GM19455 (cell line): ENCODE measurements around the gene ZFR2.
A peak's percentile ranks its signal among the peaks of the same experiment; 100 is the strongest.
"Not testable (repeated sequence)": the region's sequence is repeated elsewhere in the genome, so short reads cannot be mapped to it uniquely, and the experiment has no call there.

ENCODE experiments used
- ATAC-seq: cut with Tn5 transposase; IDR thresholded peaks from one replicate; pipeline ENCODE4 v1.9.1; 2021; ENCODE audit not compliant: unreplicated experiment

The ZFR2 gene

GRCh38 chr19:3774621-3775373 is 94.0 kb downstream of the ZFR2 start:
- ATAC-seq, result no peak

DNA sequence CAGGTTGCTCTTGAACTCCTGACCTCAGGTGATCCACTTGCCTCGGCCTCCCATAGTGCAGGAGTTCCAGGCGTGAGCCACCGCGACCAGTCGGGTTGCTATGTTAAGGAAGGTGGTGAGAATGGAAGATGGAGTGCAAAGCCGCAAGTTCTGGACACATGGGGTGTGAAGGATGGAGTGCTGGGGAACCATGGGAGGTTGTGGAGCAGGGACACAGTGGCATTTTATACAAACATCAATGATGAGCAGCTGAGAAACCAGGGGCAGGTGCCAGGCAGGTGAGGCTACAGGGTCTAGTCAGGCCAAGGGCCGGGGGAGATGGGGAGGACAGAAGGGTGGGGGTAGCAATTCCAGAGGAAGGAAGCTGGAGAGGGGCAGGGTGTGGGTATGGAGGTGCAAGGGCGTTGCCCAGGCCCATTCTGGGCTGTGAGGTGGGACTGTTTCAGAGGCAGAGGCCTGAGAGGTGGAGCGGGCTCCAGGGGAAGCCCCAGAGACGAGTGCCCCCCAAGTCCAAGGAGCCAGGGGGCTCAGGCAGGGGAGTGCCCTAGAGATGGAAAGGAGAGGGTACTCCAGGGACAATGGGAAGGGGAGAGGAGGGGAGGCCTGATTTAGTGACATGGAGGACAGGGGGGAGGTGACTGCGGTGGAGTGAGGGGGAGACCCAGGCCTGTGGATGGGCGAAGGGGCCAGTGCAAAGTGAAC is 94.9 kb downstream of the ZFR2 start:
- no peak for ATAC-seq

DNA sequence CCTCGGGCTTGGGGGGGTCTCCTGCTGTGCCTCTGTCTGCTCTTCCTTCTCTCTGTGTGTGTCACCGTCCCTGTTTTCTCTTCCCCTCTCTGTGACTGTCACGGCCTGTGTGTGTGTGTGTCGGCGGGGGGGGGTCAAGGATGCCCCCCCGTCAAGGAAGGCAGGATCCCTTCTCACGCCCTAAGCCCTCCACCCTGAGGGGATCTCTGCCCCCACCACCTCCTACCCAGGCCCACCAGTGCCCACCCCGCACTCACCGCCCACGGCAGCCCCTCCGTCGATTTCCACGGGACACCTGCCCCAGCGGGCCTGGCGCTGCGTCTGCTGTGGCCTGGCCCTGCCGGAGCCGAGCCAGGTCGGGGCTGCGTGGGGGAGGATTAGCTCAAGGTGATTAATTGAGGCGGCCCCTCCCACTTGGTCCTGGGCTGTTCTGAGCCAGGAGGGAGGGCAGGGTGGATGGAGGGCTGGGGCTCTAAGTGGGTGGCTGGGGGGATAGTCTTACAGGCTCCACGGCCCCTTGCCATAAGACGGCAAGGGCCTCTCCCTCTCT is 96.9 kb downstream of the ZFR2 start, which contains the start of gene RAX2:
Gene RAX2, minus strand, starts transcription at position 323 of the 550 bp plus-strand sequence. CDS start 486 bp downstream, outside the sequence.
- ATAC-seq, result no peak

DNA sequence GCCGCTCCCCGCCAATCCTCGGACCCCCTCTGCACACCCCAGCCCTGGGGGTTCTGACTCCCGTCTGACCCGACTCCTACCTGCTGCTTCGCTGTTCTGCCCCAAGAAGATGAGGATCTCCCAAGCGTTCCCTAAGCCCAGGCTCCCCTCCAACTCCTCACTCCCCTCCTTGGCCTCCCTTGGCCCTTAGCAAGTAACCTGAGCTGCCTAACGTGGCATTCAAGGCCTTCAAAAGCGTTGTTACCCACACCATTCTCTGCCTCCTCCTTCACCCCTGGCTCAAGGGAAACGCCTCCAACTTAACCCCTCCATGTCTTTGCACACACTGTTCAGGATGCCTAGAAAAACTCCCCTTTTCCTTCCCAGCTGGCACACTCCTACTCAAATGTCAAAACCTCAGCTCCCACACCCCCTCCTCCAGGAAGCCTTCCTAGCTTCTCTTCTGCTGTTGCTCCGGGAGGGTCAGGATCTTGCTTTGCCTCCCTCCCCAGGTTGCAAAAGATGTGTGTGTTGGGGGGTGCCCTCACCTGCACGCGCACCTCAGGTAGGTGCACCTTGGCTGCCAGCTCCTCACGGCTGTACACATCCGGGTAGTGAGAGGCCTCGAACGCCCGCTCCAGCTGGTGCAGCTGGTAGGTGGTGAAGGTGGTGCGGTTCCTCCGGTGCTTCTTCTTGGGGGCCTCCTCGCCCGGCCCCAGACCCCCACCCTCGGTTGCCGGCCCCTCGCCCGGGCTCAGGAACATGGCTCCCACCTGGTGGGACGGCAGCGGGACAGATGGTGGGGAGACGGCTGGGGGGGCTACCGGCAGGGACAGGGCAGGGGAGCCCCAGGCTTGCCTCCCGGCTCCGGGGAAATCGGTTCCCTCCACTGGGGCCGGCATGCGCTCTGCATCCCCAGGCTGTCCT is 97.6 kb downstream of the ZFR2 start:
- ATAC-seq, result no peak

DNA sequence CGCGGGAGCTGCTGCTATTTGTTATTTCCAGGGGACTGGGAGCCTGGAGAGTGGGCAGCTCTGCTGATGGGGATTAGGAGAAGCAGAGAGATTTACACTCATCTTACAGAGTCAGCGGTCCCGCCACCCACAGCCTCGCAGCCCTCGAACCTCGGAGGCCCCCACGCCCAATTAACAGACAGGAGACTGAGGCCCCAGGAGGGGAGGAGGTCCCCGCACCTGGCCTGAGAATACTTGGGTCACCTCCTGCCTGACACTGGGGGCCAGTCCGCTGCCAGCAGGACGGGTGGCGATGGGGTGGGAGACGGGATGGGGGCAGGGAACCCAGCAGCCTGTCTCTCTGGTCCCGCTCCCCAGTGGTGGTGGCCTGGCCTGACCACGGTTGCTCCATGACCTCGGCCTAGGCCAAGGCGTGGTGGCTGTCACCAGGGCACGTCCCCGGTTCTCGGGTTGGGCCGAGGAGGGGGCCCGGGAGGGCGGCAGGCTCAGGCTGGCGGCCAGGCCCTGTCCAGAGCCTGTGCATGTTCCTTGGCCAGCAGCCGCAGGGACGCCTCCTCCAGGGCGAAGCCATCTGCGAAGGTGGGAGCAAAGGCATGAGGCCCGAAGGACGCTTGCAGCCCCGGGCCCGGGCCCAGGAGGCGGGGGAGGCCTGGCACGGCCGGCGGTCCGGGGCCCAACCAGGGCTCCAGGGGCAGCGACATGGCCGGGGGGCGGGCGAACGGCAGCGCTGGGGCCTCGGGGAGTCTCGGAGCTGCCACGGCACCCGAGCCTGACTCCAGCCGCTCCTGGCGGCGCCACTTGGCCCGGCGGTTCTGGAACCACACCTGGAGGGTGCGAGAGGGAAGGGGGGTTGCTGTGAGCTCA is 98.5 kb downstream of the ZFR2 start:
- ATAC-seq, result no peak

GRCh38 chr19:3769494-3769893 is 99.3 kb downstream of the ZFR2 start:
- no peak for ATAC-seq

GRCh38 chr19:3768748-3769099 is 100.1 kb downstream of the ZFR2 start:
- ATAC-seq, result no peak

- no peak for ATAC-seq
Observed at GRCh38 chr19:3768015-3768747, 100.7 kb downstream of the ZFR2 start.

DNA sequence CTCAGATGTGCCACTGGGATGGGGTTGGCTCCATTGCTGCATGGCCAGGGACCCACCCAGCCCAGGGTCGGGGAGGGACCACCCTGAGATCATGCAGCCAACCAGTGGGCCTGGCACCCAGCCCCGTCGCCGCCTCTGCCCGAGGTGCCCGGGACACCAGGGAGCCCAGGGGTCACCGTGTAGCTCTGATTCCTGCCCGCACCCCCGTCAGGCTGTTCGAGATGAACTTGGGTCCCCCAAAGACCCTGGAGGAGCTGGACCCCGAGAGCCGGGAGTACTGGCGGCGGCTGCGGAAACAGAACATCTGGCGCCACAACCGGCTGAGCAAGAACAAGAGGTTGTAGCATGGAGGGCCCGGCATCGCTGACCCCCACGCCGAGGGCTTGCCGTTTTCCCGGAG is 101.8 kb downstream of the ZFR2 start:
- ATAC-seq, result no peak

GRCh38 chr19:3766520-3766919 is 102.3 kb downstream of the ZFR2 start:
- no peak for ATAC-seq

GRCh38 chr19:3765757-3766156 is 103.1 kb downstream of the ZFR2 start:
- not testable (repeated sequence) for ATAC-seq

GRCh38 chr19:3765121-3765520 is 103.7 kb downstream of the ZFR2 start:
- ATAC-seq, result no peak

- peak; percentile 70 for ATAC-seq
Observed at GRCh38 chr19:3762501-3763459, 106.1 kb downstream of the ZFR2 start, which contains the start of gene MRPL54. TSS of gene MRPL54 (plus strand) at chr19:3762682. CDS start at chr19:3762701, 19 bp downstream.

GRCh38 chr19:3762130-3762473 is 106.7 kb downstream of the ZFR2 start:
- ATAC-seq, result no peak

GRCh38 chr19:3761382-3762129 is 107.3 kb downstream of the ZFR2 start, which contains the start of gene APBA3:
TSS of gene APBA3 (minus strand) at chr19:3761692. CDS start at chr19:3760264, 1,428 bp downstream.
- ATAC-seq, result no peak

DNA sequence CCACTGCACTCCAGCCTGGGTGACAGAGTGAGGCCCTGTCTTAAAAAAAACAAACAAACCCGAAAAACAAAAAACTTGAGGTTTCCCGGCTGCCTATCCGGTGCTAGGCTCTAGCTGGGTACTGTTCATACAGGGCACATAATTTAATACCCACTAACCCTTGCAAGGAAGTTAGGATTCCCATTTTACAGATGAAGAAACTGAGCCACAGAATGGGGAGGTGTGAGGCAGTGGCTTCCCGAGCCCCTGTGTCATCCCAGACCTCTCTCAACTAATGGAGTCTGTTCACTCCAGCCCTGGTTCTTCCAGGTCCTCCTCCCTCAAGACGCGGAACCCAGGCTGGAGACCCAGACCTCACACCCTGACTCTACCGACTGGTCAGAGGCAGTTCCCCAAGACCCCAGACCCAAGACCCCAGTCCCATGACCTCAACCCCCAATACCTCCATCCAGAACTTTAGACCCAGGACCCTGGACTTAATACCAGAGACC is 107.9 kb downstream of the ZFR2 start:
- ATAC-seq, result no peak

DNA sequence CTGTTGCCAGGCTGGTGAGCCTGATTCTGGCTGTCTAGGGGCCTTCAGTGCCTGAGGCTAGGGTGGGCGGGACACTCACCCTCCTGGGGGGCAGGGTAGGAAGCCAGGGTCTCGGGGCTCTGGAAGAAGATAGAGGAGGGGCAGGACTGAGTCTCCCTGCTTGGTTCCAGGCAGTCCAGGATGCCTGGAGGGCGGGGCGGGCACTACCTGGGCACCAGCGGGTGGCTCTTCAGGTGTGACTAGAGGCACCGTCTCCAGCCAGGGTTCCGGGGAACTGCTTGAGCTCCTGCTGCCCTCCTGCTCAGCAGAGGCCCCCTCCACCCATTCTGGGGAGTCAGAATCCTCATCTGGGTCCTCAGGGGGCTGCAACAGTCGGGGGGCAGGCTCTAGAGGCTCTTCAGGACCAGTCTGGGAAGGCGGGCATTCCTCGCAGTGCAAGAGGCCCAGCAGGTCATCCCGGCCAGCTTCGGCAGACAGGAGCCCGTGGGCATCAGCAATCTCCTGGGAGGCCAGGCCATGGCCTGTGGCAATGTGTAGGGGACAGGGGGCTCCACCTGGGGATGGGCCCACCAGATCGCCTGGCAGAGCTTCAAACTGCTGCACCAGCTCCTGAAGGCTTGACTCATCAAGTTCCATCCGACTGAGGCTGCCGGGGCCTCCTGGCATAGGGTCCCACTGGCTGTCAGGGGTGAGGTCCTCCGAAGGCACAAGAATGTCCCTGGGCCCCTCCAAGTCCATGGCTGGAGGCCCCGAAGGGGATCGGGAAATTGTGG is 109.2 kb downstream of the ZFR2 start:
- ATAC-seq, result no peak
